Liver (tissue), 9 donors: ENCODE data around the gene KIAA0930. TPM values are rescaled to one million over a fixed set of nuclear protein-coding genes. Genes with fewer than 3 reads are reported as not detected.
A peak's percentile ranks its signal among the peaks of the same experiment; 100 is the strongest.

Experiments used
- DNase-seq: peaks from one replicate; pipeline ENCODE4 v3.0.0-alpha.2; 2017; ENCODE audit warnings: low spot score
- H3K27ac ChIP-seq, 2 donors: one replicate each; pipeline ENCODE4 v1.7.0; 2013; ENCODE audit warnings: inconsistent platforms in 2 of 2, low read length in 2 of 2, control low read depth in 1 of 2, low read depth in 1 of 2, mild to moderate bottlenecking in 1 of 2
- H3K27me3 ChIP-seq, 4 donors: one replicate each; pipeline versions ENCODE4 v1.6.1 to v1.7.0; 2013; ENCODE audit warnings: low read length in 3 of 4, inconsistent platforms in 1 of 4, mild to moderate bottlenecking in 1 of 4, moderate library complexity in 1 of 4; ENCODE audit not compliant: control insufficient read depth in 4 of 4, insufficient read depth in 4 of 4
- H3K36me3 ChIP-seq, 4 donors: one replicate each; pipeline versions ENCODE4 v1.6.1 to v1.7.0; 2013; ENCODE audit warnings: low read length in 3 of 4, mild to moderate bottlenecking in 3 of 4, low read depth in 1 of 4, moderate library complexity in 1 of 4; ENCODE audit not compliant: control insufficient read depth in 4 of 4, insufficient read depth in 3 of 4
- H3K4me1 ChIP-seq, 4 donors: one replicate each; pipeline versions ENCODE4 v1.6.1 to v1.7.0; 2013; ENCODE audit warnings: low read length in 3 of 4, mild to moderate bottlenecking in 3 of 4, moderate library complexity in 1 of 4; ENCODE audit not compliant: control insufficient read depth in 4 of 4, insufficient read depth in 4 of 4
- H3K4me3 ChIP-seq, 3 donors: one replicate each; pipeline versions ENCODE4 v1.6.1 to v1.7.0; 2013; ENCODE audit warnings: low read length in 3 of 3, control low read depth in 1 of 3, low read depth in 1 of 3, mild to moderate bottlenecking in 1 of 3
- H3K9ac ChIP-seq, 2 donors: one replicate each; pipeline ENCODE4 v1.7.0; 2013; ENCODE audit warnings: low read length in 2 of 2, mild to moderate bottlenecking in 2 of 2, moderate library complexity in 2 of 2, control low read depth in 1 of 2, low read depth in 1 of 2
- H3K9me3 ChIP-seq, 4 donors: one replicate each; pipeline versions ENCODE4 v1.6.1 to v1.7.0; 2013; ENCODE audit warnings: low read length in 3 of 4; ENCODE audit not compliant: control insufficient read depth in 4 of 4
- ATF3 ChIP-seq: IDR thresholded peaks from 2 replicates; pipeline ENCODE4 v1.6.1; 2016; ENCODE audit warnings: antibody characterized with exemption
- CTCF ChIP-seq: fragments of 150-350 bp; IDR thresholded peaks from 2 replicates; pipeline ENCODE4 v1.5.1; 2017; ENCODE audit warnings: improper control_type of control experiment, low read depth, low read length; ENCODE audit not compliant: missing input control
- EGR1 ChIP-seq, 2 donors: IDR thresholded peaks; 2 replicates each; pipeline ENCODE4 v1.6.1; 2016 to 2018; ENCODE audit warnings: antibody characterized with exemption in 2 of 2, low read depth in 2 of 2
- FOXA1 ChIP-seq: IDR thresholded peaks from 2 replicates; pipeline ENCODE4 v1.6.1; 2016; ENCODE audit warnings: antibody characterized with exemption
- FOXA2 ChIP-seq: IDR thresholded peaks from 2 replicates; pipeline ENCODE4 v1.6.1; 2016; ENCODE audit warnings: antibody characterized with exemption
- GABPA ChIP-seq, 2 donors: IDR thresholded peaks in 1 of 2; conservative IDR thresholded peaks in 1 of 2; 2 replicates each; pipeline ENCODE4 v1.6.1; 2016; ENCODE audit warnings: antibody characterized with exemption in 2 of 2, mild to moderate bottlenecking in 1 of 2, moderate library complexity in 1 of 2
- HNF4A ChIP-seq, 2 donors: conservative IDR thresholded peaks; 2 replicates each; pipeline ENCODE4 v1.6.1; 2016; ENCODE audit warnings: antibody characterized with exemption in 2 of 2, mild to moderate bottlenecking in 2 of 2
- JUND ChIP-seq, 2 donors: IDR thresholded peaks; 2 replicates each; pipeline ENCODE4 v1.6.1; 2016; ENCODE audit warnings: antibody characterized with exemption in 2 of 2
- MAX ChIP-seq: IDR thresholded peaks from 2 replicates; pipeline ENCODE4 v1.6.1; 2016; ENCODE audit warnings: antibody characterized with exemption
- NR2F2 ChIP-seq: IDR thresholded peaks from 2 replicates; pipeline ENCODE4 v1.6.1; 2016; ENCODE audit warnings: antibody characterized with exemption
- RAD21 ChIP-seq, 2 donors: IDR thresholded peaks; 2 replicates each; pipeline ENCODE4 v1.6.1; 2016; ENCODE audit warnings: antibody characterized with exemption in 2 of 2, mild to moderate bottlenecking in 2 of 2
- RXRA ChIP-seq, 2 donors: IDR thresholded peaks; 2 replicates each; pipeline ENCODE4 v1.6.1; 2017 to 2018; ENCODE audit warnings: antibody characterized with exemption in 2 of 2, mild to moderate bottlenecking in 1 of 2
- SP1 ChIP-seq: IDR thresholded peaks from 2 replicates; pipeline ENCODE4 v1.6.1; 2018; ENCODE audit warnings: antibody characterized with exemption, mild to moderate bottlenecking
- YY1 ChIP-seq: IDR thresholded peaks from 2 replicates; pipeline ENCODE4 v1.6.1; 2016; ENCODE audit warnings: antibody characterized with exemption, mild to moderate bottlenecking
- ZBTB33 ChIP-seq: IDR thresholded peaks from 2 replicates; pipeline ENCODE4 v1.6.1; 2016; ENCODE audit warnings: antibody characterized with exemption
- WGBS: extraction: QIAGEN DNeasy Blood & Tissue Kit; methylation state at CpG from one replicate; pipeline ENCODE4 v1.1.7; 2013; 5-methylcytosine and 5-hydroxymethylcytosine counted together
- polyA plus RNA-seq, 2 donors: library from polyadenylated mRNA; stranded (reverse) in 1 of 2; unstranded in 1 of 2; fragments of 200-250 nt in 1 of 2; fragments of >200 nt in 1 of 2; fragmentation: Nextera tagmentation in 1 of 2; extraction: Ambion mirVana in 1 of 2; gene quantifications; one replicate each; pipeline versions ENCODE4 v1.2.1 to v1.2.3, GENCODE V29; 2013 to 2015
- total RNA-seq, 2 donors: library from RNA; depleted of rRNA; stranded (reverse); fragments of >200 nt; gene quantifications; one replicate each; pipeline ENCODE4 v1.2.3, GENCODE V29; 2014
- donor health status: healthy.
- donor health status: healthy.
- donor health status: healthy.
- donor health status: healthy.
- donor health status: healthy.

KIAA0930 gene
- total and polyA plus RNA-seq, 4 donors, result 6.1 to 30.0 (median 17.6) TPM

- Histone ChIP-seq H3K27ac (peak overlapping the region; percentile 28 to 41), H3K36me3 (no peaks in the 10 kb centered on the region), H3K9me3 (no peaks in the 10 kb centered on the region), H3K27me3 (no peaks in the 10 kb centered on the region), H3K4me1 (peaks cover 3 to 11% (median 6%) of the 10 kb centered on the region in 4 donors), H3K4me3 (no peak overlapping the region), H3K9ac (no peak overlapping the region)
- no peak for DNase-seq
- 85% methylated on average over 7 of the region's 7 CpGs for WGBS
- TF ChIP-seq EGR1 (IDR thresholded peaks at IDR 0.05; ENCODE audit: low read depth in 2 of 2) (no peak), CTCF (no peak), YY1 (no peak), FOXA1 (no peak), RAD21 (IDR thresholded peaks at IDR 0.05) (no peak), MAX (no peak), SP1 (no peak), JUND (IDR thresholded peaks at IDR 0.05) (no peak), ZBTB33 (no peak), HNF4A (conservative IDR thresholded peaks at IDR 0.05) (no peak), ATF3 (no peak), RXRA (IDR thresholded peaks at IDR 0.05) (no peak), FOXA2 (no peak)
These were observed 31.8 kb upstream of the KIAA0930 start for GRCh38 chr22:45272498-45272897.

- Histone ChIP-seq H3K4me1 (peaks cover 3 to 11% (median 6%) of the 10 kb centered on the region in 4 donors), H3K27ac (peak overlapping the region; percentile 28 to 54), H3K9ac (no peak overlapping the region), H3K4me3 (no peak overlapping the region), H3K36me3 (no peaks in the 10 kb centered on the region), H3K27me3 (no peaks in the 10 kb centered on the region), H3K9me3 (no peaks in the 10 kb centered on the region)
- no peak for DNase-seq
- WGBS, result 71% methylated on average over 13 of the region's 13 CpGs
- TF ChIP-seq GABPA (IDR thresholded peaks at IDR 0.05 in 1 of 2, conservative IDR thresholded peaks at IDR 0.05 in 1 of 2), result no peak
- peak; percentile 61 to 67 for TF ChIP-seq RXRA (IDR thresholded peaks at IDR 0.05)
- TF ChIP-seq RAD21 (IDR thresholded peaks at IDR 0.05), result peak in 1 of 2 donors; percentile 44
- TF ChIP-seq EGR1 (IDR thresholded peaks at IDR 0.05; ENCODE audit: low read depth in 2 of 2), result no peak
- peak; percentile 61 for TF ChIP-seq NR2F2
- TF ChIP-seq SP1, result peak; percentile 72
These were observed 31.0 kb upstream of the KIAA0930 start for GRCh38 chr22:45271667-45272201.
